B cell (primary cell): ENCODE results near the gene ANKRD49. TPM values are rescaled to one million over a fixed set of nuclear protein-coding genes. Genes with fewer than 3 reads are reported as not detected.
A peak's percentile ranks its signal among the peaks of the same experiment; 100 is the strongest.

ENCODE experiments used
- ATAC-seq: fragments of 200-7000 bp; cut with Tn5 transposase; one replicate; pipeline ENCODE4 v1.10.0; 2021; ENCODE audit warnings: low read depth, mild to moderate bottlenecking, moderate number of reproducible peaks, moderate library complexity
- CTCF ChIA-PET: fragments of 350-600 bp; sonication (Branson Sonifier 250); formaldehyde crosslinking; loops from one replicate; lab custom pipeline; 2021; ENCODE audit warnings: antibody characterized with exemption, inconsistent platforms; lab: Charles Lee
- POLR2A ChIA-PET: fragments of 350-600 bp; sonication (Branson Sonifier 250); formaldehyde crosslinking; loops from one replicate; lab custom pipeline; 2021; ENCODE audit warnings: antibody characterized with exemption; lab: Charles Lee
- DNase-seq: peaks from one replicate; pipeline ENCODE4 v3.0.0; 2013
- H2AFZ ChIP-seq: 2 replicates; pipeline ENCODE4 v1.6.1; 2012; ENCODE audit warnings: mild to moderate bottlenecking, low read depth, low read length; ENCODE audit not compliant: insufficient read depth, poor library complexity, severe bottlenecking
- H3K27ac ChIP-seq, 2 donors: 1 replicate in 1 of 2; 2 replicates in 1 of 2; pipeline ENCODE4 v1.5.1; 2012 to 2013; ENCODE audit warnings: low read length in 2 of 2, mild to moderate bottlenecking in 2 of 2, moderate library complexity in 1 of 2
- H3K27me3 ChIP-seq, 4 experiments: fragments of 200-600 bp in 1 of 4; sonication (generic) in 1 of 4; replicated peaks in 1 of 4; 1 replicate in 2 of 4; 2 replicates in 2 of 4; pipeline versions ENCODE4 v1.6.1 to v1.7.0; 2013 to 2016; ENCODE audit warnings: low read length in 3 of 4, mild to moderate bottlenecking in 2 of 4, mixed read lengths in 1 of 4, moderate library complexity in 1 of 4; ENCODE audit not compliant: insufficient read depth in 4 of 4, control insufficient read depth in 3 of 4; ENCODE audit errors: control extremely low read depth in 1 of 4
- H3K36me3 ChIP-seq, 2 experiments: replicated peaks in 1 of 2; 1 replicate in 1 of 2; 2 replicates in 1 of 2; pipeline versions ENCODE4 v1.6.1 to v1.7.1; 2013; ENCODE audit warnings: low read length in 1 of 2; ENCODE audit not compliant: insufficient read depth in 2 of 2, control insufficient read depth in 1 of 2; ENCODE audit errors: control extremely low read depth in 1 of 2, extremely low read depth in 1 of 2
- H3K4me1 ChIP-seq, 2 donors: fragments of 200-600 bp in 1 of 2; sonication (generic) in 1 of 2; 1 replicate in 1 of 2; 2 replicates in 1 of 2; pipeline versions ENCODE4 v1.5.1 to v1.6.1; 2013 to 2017; ENCODE audit warnings: low read length in 2 of 2; ENCODE audit not compliant: control insufficient read depth in 2 of 2, insufficient read depth in 2 of 2
- H3K4me2 ChIP-seq: replicated peaks from 2 replicates; pipeline ENCODE3; 2012; ENCODE audit warnings: mild to moderate bottlenecking, low read depth, low read length; ENCODE audit not compliant: poor library complexity, severe bottlenecking
- H3K4me3 ChIP-seq, 5 experiments: fragments of 200-600 bp in 1 of 5; sonication (generic) in 1 of 5; 1 replicate in 3 of 5; 2 replicates in 2 of 5; pipeline versions ENCODE4 v1.5.1 to v1.7.0; 2011 to 2016; ENCODE audit warnings: low read length in 4 of 5, mild to moderate bottlenecking in 4 of 5, low read depth in 2 of 5, control low read depth in 1 of 5, moderate library complexity in 1 of 5; ENCODE audit not compliant: insufficient read depth in 1 of 5; ENCODE audit errors: control extremely low read depth in 1 of 5, extremely low read depth in 1 of 5
- H3K79me2 ChIP-seq: fragments of 200-600 bp; sonication (generic); one replicate; pipeline ENCODE4 v1.6.0; 2016; ENCODE audit warnings: low read length; ENCODE audit not compliant: control insufficient read depth, insufficient read depth
- H3K9ac ChIP-seq: fragments of 200-600 bp; sonication (generic); 2 replicates; pipeline ENCODE4 v1.6.1; 2017; ENCODE audit warnings: mild to moderate bottlenecking, low read length, moderate library complexity
- H3K9me3 ChIP-seq, 3 donors: one replicate each; pipeline versions ENCODE4 v1.6.1 to v1.7.1; 2013; ENCODE audit warnings: low read length in 2 of 3; ENCODE audit not compliant: control insufficient read depth in 2 of 3, insufficient read depth in 1 of 3; ENCODE audit errors: control extremely low read depth in 1 of 3
- H4K20me1 ChIP-seq: 2 replicates; pipeline ENCODE4 v1.6.0; 2012; ENCODE audit warnings: mild to moderate bottlenecking, low read length; ENCODE audit not compliant: insufficient read depth, control insufficient read depth, poor library complexity, severe bottlenecking
- H3K27ac Mint-ChIP-seq: one replicate; pipeline ENCODE4 v1.8.0; 2021; ENCODE audit warnings: mixed read lengths
- H3K27me3 Mint-ChIP-seq: one replicate; pipeline ENCODE4 v1.8.0; 2021; ENCODE audit warnings: mixed read lengths
- H3K4me1 Mint-ChIP-seq: one replicate; pipeline ENCODE4 v1.8.0; 2021; ENCODE audit warnings: mixed read lengths
- H3K4me3 Mint-ChIP-seq: one replicate; pipeline ENCODE4 v1.8.0; 2021; ENCODE audit warnings: mixed read lengths
- H3K9me3 Mint-ChIP-seq: one replicate; pipeline ENCODE4 v1.8.0; 2022; ENCODE audit warnings: mixed read lengths; ENCODE audit not compliant: insufficient read depth
- CTCF ChIP-seq: fragments of 200-600 bp; IDR thresholded peaks from one replicate; pipeline ENCODE4 v1.8.0; 2022; ENCODE audit warnings: antibody characterized with exemption, mild to moderate bottlenecking
- EZH2 ChIP-seq: IDR thresholded peaks from 2 replicates; pipeline ENCODE4 v1.6.1; 2012; ENCODE audit warnings: borderline replicate concordance, low read depth, mild to moderate bottlenecking, moderate library complexity, low read length; ENCODE audit not compliant: insufficient read depth, poor library complexity, severe bottlenecking
- WGBS: methylation state at CpG from one replicate; pipeline ENCODE4 v1.1.5; 2013; ENCODE audit warnings: missing lambda C conversion rate; ENCODE audit not compliant: insufficient coverage; 5-methylcytosine and 5-hydroxymethylcytosine counted together
- intact Hi-C: fragments of 100-400 bp; cut with micrococcal nuclease; formaldehyde crosslinking; loops from one replicate; pipeline ENCODE4 v1.10.0; 2022
- polyA plus RNA-seq: library from polyadenylated mRNA; depleted of rRNA; stranded (reverse); fragments of >200 nt; gene quantifications from 2 replicates; pipeline ENCODE4 v1.2.3, GENCODE V29; 2012
- total RNA-seq, 2 donors: library from RNA; stranded (reverse); fragments of 120-200 nt in 1 of 2; gene quantifications; 1 replicate in 1 of 2; 2 replicates in 1 of 2; pipeline versions ENCODE4 v1.2.3 to v1.2.4, GENCODE V29; 2013 to 2022

The ANKRD49 gene
- total and polyA plus RNA-seq, 2 donors (not counting 1 experiment from before 2014, with no cell fraction given): 21.3 to 51.4 TPM

- H3K79me2 ChIP-seq: no peaks in the 10 kb centered on the region
- peak overlapping the region; percentile 90 for H3K4me2 ChIP-seq
- Mint-ChIP-seq H3K4me1 (peaks cover 23% of the 10 kb centered on the region), H3K4me3 (peak overlapping the region; percentile 100), H3K27ac (peak overlapping the region; percentile 20), H3K9me3 (no peaks in the 10 kb centered on the region), H3K27me3 (no peaks in the 10 kb centered on the region)
- H2AFZ ChIP-seq: peak overlapping the region; percentile 98
- peak overlapping the region in 4 of 5 experiments; percentile 31 to 79 (median 72) for H3K4me3 ChIP-seq
- peaks cover 0 to 3% (median 0%) of the 10 kb centered on the region in 3 donors for H3K9me3 ChIP-seq
- POLR2A ChIA-PET: no interaction called here
- CTCF ChIA-PET: interaction anchor here (1.1 kb wide), 1 partner anchor 8 kb away, joined by 4 read pairs; no protein-coding TSS in a partner anchor
- TF ChIP-seq EZH2: no peak
- no peak for TF ChIP-seq CTCF
- H3K36me3 ChIP-seq: no peaks in the 10 kb centered on the region
- peak overlapping the region in 1 of 2 donors; percentile 84 for H3K27ac ChIP-seq
- no peaks in the 10 kb centered on the region for H3K27me3 ChIP-seq
- H3K4me1 ChIP-seq: peaks cover 6 to 18% of the 10 kb centered on the region in 2 donors
- H4K20me1 ChIP-seq: peaks cover 5% of the 10 kb centered on the region
- peak overlapping the region; percentile 84 for H3K9ac ChIP-seq
- DNase-seq (no peak), ATAC-seq (no peak)
- 36% methylated on average over 59 of the region's 59 CpGs for WGBS
- intact Hi-C loops: loop anchor here (1.0 kb wide), 1 partner anchor 51 kb away; the partner anchor contains the start of genes ANKRD49 and MRE11
Observed at GRCh38 chr11:94544646-94545263, 51.0 kb downstream of the ANKRD49 start.
